ENCODE results near the gene CAT.

DNA sequence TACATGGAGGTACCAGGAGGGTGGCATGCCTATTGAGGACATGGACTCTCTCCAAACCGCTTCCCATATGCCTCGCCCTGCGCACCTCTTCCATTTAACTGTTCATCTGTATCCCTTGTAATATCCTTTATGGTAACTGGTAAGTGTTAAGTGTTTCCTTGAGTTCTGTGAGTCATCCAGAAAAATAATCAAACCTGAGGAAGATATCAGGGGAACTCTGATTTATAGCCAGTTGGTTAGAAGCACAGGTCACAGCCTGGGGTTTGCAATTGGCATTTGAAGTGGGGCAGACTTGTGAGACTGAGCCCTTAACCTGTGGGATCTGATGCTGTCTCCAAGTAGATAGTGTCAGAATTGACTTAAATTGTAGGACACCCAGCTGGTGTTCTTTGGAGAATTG is 27.6 kb upstream of the CAT start:
- TF ChIP-seq, protein P1, sequence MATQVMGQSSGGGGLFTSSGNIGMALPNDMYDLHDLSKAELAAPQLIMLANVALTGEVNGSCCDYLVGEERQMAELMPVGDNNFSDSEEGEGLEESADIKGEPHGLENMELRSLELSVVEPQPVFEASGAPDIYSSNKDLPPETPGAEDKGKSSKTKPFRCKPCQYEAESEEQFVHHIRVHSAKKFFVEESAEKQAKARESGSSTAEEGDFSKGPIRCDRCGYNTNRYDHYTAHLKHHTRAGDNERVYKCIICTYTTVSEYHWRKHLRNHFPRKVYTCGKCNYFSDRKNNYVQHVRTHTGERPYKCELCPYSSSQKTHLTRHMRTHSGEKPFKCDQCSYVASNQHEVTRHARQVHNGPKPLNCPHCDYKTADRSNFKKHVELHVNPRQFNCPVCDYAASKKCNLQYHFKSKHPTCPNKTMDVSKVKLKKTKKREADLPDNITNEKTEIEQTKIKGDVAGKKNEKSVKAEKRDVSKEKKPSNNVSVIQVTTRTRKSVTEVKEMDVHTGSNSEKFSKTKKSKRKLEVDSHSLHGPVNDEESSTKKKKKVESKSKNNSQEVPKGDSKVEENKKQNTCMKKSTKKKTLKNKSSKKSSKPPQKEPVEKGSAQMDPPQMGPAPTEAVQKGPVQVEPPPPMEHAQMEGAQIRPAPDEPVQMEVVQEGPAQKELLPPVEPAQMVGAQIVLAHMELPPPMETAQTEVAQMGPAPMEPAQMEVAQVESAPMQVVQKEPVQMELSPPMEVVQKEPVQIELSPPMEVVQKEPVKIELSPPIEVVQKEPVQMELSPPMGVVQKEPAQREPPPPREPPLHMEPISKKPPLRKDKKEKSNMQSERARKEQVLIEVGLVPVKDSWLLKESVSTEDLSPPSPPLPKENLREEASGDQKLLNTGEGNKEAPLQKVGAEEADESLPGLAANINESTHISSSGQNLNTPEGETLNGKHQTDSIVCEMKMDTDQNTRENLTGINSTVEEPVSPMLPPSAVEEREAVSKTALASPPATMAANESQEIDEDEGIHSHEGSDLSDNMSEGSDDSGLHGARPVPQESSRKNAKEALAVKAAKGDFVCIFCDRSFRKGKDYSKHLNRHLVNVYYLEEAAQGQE (IDR thresholded peaks at IDR 0.05; ENCODE audit: insufficient read depth in 1 of 2, low read depth in 2 of 2, low read length in 2 of 2), result no peak
- TF ChIP-seq SIN3A (IDR thresholded peaks at IDR 0.05; ENCODE audit: borderline replicate concordance, insufficient read depth, low read length), result no peak
